Activated T-cell treated with anti-CD3 and anti-CD28 coated beads for 24 hours (primary cell): Measurements from ENCODE around the gene GRM1.

Experiments used
- DNase-seq: peaks from one replicate; pipeline ENCODE4 v3.0.0-alpha.2; 2020; ENCODE audit warnings: low read depth

The GRM1 gene

GRCh38 chr6:146381486-146381885 is 352.6 kb downstream of the GRM1 start:
- no peak for DNase-seq

GRCh38 chr6:146388736-146389364 is 360.0 kb downstream of the GRM1 start:
- DNase-seq = no peak

DNA sequence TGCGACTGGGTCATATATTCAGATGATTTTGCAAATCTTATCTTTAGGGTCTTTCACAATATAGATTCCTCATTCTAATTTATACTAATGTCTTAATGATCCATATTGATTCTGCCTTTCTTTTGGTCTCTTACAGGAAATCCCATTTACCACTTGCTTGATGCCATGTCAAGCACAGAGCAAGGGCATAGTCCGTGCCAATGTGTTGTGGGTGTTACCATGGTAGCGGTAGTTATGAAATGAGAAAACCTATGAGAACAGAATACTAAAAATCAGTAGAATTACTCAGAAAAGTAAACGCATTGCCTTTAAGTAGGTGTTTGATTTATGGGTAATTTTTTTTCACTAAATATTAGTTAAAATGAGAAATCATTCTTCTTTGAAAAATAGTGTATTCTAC is 360.9 kb downstream of the GRM1 start:
- no peak for DNase-seq

- no peak for DNase-seq
Measured at GRCh38 chr6:146397638-146398037, 368.8 kb downstream of the GRM1 start.

- DNase-seq = no peak
Measured at GRCh38 chr6:146402476-146402875, 373.6 kb downstream of the GRM1 start.

GRCh38 chr6:146408583-146408982 is 379.7 kb downstream of the GRM1 start:
- no peak for DNase-seq

DNA sequence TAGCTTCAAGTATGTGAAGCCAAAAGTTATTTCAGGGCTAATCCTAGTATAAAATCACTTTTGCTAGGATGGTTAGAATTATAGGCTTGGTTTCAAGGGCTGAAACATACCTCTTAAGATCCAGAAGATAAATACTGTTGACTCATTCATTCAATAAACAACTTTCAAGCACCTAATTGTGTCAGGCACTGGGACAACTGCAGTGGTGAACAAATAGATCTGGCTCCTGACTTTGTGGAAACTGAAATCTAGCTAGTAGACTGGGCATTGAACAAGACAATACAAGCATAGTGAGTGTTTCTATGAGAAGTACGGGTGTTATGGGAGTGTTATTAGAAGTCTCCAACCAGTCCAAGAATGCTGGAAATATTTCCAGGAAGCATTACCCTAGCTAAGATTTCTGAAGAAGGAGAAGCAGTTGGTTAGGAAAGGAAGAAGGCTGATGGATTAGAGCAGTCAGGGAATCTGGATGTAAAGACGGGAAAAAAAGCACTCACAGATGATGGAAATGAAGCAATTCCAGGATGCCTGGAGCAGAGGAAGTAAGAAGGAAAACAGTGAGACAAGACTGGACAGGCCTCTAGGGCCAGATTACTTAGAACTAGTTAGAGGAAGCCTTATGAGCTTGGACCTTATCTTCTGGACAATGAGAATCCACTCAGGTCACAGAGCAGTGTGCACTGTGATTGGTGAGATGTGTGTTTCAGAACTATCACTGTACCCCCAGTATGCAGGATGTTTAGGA is 382.2 kb downstream of the GRM1 start:
- no peak for DNase-seq

DNA sequence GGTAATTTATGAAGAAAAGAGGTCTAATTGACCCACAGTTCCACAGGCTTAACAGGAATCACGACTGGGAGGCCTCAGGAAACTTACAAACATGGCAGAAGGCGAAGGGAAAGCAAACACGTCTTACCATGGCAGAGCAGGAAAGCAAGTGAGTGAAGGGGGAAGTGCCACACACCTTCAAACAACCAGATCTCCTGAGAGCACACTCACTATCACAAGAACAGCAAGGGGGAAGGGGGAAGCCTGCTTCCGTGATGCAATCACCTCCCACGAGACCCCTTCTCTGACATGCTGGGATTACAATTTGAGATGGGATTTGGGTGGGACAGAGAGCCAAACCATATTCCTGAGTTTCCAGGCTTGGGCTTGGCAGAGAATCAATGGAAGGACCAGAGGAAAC is 390.7 kb downstream of the GRM1 start:
- DNase-seq = no peak

DNA sequence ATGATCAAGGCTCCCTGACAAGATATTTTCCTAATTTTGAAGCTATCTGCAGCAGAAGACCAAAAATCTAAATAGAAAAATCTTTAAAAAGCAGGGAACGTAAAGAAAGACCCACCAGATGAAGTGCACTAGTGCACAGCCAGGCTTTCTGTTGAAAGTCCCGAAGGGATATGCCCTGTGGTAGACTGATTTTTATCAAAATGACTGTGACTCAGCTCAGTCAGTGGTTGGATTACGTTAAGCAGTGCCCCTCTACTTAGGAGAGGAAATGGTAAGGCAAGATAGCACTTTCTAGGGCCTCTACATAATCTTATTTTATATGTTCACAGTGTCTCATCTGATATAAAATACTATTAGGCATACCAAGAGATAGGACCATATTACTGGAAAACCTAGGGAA is 391.4 kb downstream of the GRM1 start:
- no peak for DNase-seq

DNA sequence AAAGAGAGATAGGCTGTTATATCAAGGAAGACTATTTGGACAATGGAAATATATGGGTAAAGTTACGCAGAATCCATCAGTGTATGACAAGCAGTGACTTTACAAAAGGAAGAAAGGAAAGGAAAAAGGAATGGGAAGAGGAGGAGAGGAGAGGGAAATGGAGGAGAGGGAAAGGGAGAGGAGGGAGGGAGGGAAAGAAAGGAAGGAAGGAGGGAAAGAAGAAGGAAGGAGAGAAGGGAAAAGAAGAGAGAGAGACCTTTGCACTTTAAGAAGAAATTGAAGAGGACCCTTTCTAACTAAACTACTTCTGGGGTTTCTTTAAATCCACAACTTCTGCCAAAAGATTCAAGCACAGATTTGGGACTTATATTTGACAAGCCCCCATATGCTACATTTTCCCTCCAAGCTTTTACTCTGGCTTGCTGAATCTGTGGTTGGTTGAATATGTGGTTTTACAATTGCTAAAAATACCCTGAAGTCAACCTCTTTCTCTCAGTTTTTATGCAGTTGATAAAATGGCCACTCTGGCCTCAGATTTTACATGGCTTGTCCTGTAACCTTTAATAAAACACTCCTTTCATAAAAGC is 394.0 kb downstream of the GRM1 start:
- DNase-seq = no peak

DNA sequence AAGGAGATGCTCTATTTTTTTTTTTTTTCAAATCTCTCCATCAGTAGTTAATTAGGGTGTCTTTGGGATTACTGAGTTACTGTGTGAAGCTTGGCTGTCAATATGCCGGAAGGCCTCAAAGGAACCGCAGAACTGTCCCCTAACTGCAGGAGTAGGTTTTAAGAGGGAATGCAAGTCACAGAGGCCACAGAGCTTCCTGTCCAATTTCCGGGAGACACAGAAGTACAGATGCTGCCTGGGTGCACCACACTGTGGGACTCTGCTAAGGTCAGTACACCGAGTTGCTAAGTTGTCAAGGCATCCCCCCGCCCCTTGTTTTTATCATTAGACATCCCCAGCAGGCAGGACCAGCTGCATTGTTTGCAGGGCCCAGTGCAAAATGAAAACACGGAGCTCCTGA is 394.6 kb downstream of the GRM1 start:
- DNase-seq = no peak

- no peak for DNase-seq
Measured at GRCh38 chr6:146426516-146426915, 397.7 kb downstream of the GRM1 start.

DNA sequence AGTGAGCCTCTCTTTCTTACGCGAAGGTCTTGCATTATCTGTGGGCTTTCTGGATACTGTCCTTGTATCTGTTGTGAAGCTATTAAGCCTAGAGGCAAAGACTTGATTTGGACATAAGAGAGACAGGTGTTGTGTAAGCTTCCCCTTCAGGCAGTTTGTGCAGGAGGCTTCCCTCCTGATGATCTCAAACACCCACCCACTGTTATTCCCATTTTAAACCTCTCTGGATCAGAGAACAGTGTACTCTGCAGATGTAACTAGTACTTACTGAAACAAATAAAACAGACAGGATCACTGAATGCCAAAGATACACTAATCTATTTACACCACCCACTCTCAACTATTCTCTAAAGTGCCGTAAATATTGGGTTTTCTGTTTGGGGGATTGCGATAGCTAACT is 401.0 kb downstream of the GRM1 start:
- DNase-seq = no peak

DNA sequence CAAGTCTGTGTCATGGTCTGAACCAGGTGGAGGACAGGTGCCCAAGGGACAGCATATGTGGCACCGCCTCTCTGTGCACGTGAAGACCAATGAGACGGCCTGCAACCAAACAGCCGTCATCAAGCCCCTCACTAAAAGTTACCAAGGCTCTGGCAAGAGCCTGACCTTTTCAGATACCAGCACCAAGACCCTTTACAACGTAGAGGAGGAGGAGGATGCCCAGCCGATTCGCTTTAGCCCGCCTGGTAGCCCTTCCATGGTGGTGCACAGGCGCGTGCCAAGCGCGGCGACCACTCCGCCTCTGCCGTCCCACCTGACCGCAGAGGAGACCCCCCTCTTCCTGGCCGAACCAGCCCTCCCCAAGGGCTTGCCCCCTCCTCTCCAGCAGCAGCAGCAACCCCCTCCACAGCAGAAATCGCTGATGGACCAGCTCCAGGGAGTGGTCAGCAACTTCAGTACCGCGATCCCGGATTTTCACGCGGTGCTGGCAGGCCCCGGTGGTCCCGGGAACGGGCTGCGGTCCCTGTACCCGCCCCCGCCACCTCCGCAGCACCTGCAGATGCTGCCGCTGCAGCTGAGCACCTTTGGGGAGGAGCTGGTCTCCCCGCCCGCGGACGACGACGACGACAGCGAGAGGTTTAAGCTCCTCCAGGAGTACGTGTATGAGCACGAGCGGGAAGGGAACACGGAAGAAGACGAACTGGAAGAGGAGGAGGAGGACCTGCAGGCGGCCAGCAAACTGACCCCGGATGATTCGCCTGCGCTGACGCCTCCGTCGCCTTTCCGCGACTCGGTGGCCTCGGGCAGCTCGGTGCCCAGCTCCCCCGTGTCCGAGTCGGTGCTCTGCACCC is 405.2 kb downstream of the GRM1 start:
- DNase-seq = no peak

- no peak for DNase-seq
Measured at GRCh38 chr6:146434732-146435390, 406.0 kb downstream of the GRM1 start.

DNA sequence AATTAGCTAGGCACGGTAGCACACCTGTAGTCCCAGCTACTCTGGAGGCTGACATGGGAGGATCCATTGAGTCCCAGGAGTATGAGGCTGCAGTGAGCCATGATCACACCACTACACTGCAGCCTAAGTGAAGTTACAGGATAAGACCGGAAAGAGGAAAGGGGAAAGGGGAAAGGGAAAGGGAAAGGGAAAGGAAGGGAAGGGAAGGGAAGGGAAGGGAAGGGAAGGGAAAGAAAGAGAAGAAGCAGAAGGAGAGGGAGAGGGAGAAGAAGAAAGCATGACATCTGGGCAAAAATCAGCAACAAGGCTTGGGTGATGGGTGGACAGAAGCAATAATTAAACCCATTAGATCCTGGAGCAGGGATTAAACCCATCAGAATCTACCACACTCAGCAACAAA is 413.0 kb downstream of the GRM1 start:
- no peak for DNase-seq

- no peak for DNase-seq
Measured at GRCh38 chr6:146444189-146444588, 415.3 kb downstream of the GRM1 start.

GRCh38 chr6:146445233-146445632 is 416.4 kb downstream of the GRM1 start:
- DNase-seq = no peak

DNA sequence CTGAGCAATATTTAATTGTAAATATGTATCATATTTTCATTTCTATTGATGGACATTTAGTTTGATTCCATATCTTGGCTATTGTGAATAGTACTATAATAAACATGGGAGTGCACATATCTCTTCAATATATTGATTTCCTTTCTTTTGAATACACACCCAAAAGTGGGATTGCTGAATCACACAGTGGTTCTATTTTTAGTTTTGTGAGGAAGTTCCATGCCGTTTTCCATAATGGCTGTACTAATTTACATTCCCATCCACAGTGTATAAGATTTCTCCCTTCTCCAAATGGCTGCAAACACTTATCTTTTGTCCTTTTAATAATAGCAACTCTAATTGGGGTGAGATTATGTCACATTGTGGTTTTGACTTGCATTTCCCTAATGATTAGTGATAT is 428.0 kb downstream of the GRM1 start:
- no peak for DNase-seq

- DNase-seq = no peak
Measured at GRCh38 chr6:146460941-146461340, 432.1 kb downstream of the GRM1 start.

DNA sequence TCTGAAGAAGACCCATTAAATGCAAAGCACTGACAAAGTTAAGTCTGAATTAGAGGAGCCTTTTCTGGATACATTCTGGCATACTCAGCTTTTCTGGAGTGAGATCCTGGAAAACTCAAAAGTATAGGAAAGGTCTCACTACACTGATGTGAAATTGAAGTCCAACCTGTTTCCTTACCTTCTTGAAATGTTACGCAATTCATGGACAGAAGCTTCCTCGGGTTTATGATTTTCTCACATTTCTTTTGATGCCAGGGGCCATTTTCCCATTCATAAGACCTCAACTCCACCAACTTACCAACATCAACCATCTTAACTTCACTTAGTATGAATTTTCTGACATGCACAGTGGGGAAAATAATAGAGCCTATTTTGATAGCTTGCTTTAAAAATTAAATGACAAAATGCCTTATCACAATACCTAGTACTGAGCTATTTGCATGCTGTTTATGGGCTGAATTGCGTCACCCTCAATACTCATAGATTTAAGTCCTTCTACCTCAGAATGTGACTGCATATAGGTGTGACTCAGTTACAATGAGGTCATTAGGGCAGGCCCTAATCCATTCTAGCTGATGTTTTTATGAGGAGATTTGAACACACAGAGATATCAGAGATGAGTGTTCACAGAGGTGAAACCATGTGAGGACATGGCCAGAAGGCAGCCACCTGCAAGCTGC is 441.4 kb downstream of the GRM1 start:
- DNase-seq = no peak

- DNase-seq = no peak
Measured at GRCh38 chr6:146472918-146473317, 444.1 kb downstream of the GRM1 start.
